Embryonic facial prominence (tissue), 1 donor: ENCODE measurements around the gene WDR70.
"Not testable (repeated sequence)": the region's sequence is repeated elsewhere in the genome, so short reads cannot be mapped to it uniquely, and the experiment has no call there.

Experiments used
- DNase-seq: peaks from one replicate; pipeline ENCODE4 v3.0.0-alpha.2; 2016; ENCODE audit errors: extremely low spot score

The WDR70 gene

GRCh38 chr5:37683072-37683471 is 304.0 kb downstream of the WDR70 start:
- no peak for DNase-seq

GRCh38 chr5:37685211-37685610 is 306.1 kb downstream of the WDR70 start:
- no peak for DNase-seq

- no peak for DNase-seq
Measured at GRCh38 chr5:37685816-37686215, 306.7 kb downstream of the WDR70 start.

GRCh38 chr5:37688925-37689324 is 309.8 kb downstream of the WDR70 start:
- not testable (repeated sequence) for DNase-seq

- not testable (repeated sequence) for DNase-seq
Measured at GRCh38 chr5:37694333-37694732, 315.2 kb downstream of the WDR70 start.

GRCh38 chr5:37694867-37695266 is 315.7 kb downstream of the WDR70 start:
- no peak for DNase-seq

- no peak for DNase-seq
Measured at GRCh38 chr5:37695647-37696046, 316.5 kb downstream of the WDR70 start.

GRCh38 chr5:37696190-37697021 is 317.3 kb downstream of the WDR70 start:
- no peak for DNase-seq

- no peak for DNase-seq
Measured at GRCh38 chr5:37701868-37702267, 322.8 kb downstream of the WDR70 start.

- no peak for DNase-seq
Measured at GRCh38 chr5:37703841-37704241, 324.7 kb downstream of the WDR70 start.

GRCh38 chr5:37704406-37704805 is 325.3 kb downstream of the WDR70 start:
- DNase-seq, result no peak

- DNase-seq, result no peak
Measured at GRCh38 chr5:37709020-37709419, 329.9 kb downstream of the WDR70 start.

- DNase-seq, result no peak
Measured at GRCh38 chr5:37710965-37711364, 331.8 kb downstream of the WDR70 start.

- DNase-seq, result no peak
Measured at GRCh38 chr5:37712750-37713149, 333.6 kb downstream of the WDR70 start.

- DNase-seq, result no peak
Measured at GRCh38 chr5:37714756-37715155, 335.6 kb downstream of the WDR70 start.

- no peak for DNase-seq
Measured at GRCh38 chr5:37715361-37715760, 336.2 kb downstream of the WDR70 start.

GRCh38 chr5:37715992-37716391 is 336.9 kb downstream of the WDR70 start:
- no peak for DNase-seq

- no peak for DNase-seq
Measured at GRCh38 chr5:37716405-37716804, 337.3 kb downstream of the WDR70 start.

GRCh38 chr5:37717276-37717612 is 338.1 kb downstream of the WDR70 start:
- no peak for DNase-seq

- DNase-seq, result peak; percentile 71
Measured at GRCh38 chr5:37717613-37718431, 338.7 kb downstream of the WDR70 start.

- DNase-seq, result no peak
Measured at GRCh38 chr5:37720550-37720952, 341.4 kb downstream of the WDR70 start.

GRCh38 chr5:37721447-37721871 is 342.3 kb downstream of the WDR70 start:
- DNase-seq, result no peak
